Measurements from ENCODE around the gene ALOX5AP.

ALOX5AP gene

GRCh38 chr13:30790592-30790991 is 55.2 kb downstream of the ALOX5AP start:
- Histone ChIP-seq H3K36me3 (ENCODE audit: control insufficient read depth, insufficient read depth, low read length) (no peaks in the 10 kb centered on the region), H3K27ac (ENCODE audit: low read depth, low read length) (no peak overlapping the region), H3K9me3 (ENCODE audit: control insufficient read depth, insufficient read depth, low read depth, low read length) (no peaks in the 10 kb centered on the region), H3K4me3 (ENCODE audit: low read depth, low read length) (no peak overlapping the region), H3K27me3 (ENCODE audit: control insufficient read depth, insufficient read depth, low read length) (no peaks in the 10 kb centered on the region), H3K4me1 (ENCODE audit: control insufficient read depth, insufficient read depth, low read length) (peaks cover 13% of the 10 kb centered on the region; the same call in 1 of the 2 replicates), H3K9ac (ENCODE audit: low read length) (no peak overlapping the region)

GRCh38 chr13:30791354-30792001 is 56.1 kb downstream of the ALOX5AP start:
- H3K27ac ChIP-seq (ENCODE audit: low read depth, low read length), result no peak overlapping the region
- no peaks in the 10 kb centered on the region for H3K27me3 ChIP-seq (ENCODE audit: control insufficient read depth, insufficient read depth, low read length)
- H3K4me3 ChIP-seq (ENCODE audit: low read depth, low read length), result no peak overlapping the region
- H3K36me3 ChIP-seq (ENCODE audit: control insufficient read depth, insufficient read depth, low read length), result no peaks in the 10 kb centered on the region
- no peaks in the 10 kb centered on the region for H3K9me3 ChIP-seq (ENCODE audit: control insufficient read depth, insufficient read depth, low read depth, low read length)
- peaks cover 13% of the 10 kb centered on the region; the same call in 1 of the 2 replicates for H3K4me1 ChIP-seq (ENCODE audit: control insufficient read depth, insufficient read depth, low read length)
- no peak overlapping the region for H3K9ac ChIP-seq (ENCODE audit: low read length)

- H3K9me3 ChIP-seq (ENCODE audit: control insufficient read depth, insufficient read depth, low read depth, low read length), result no peaks in the 10 kb centered on the region
Observed at GRCh38 chr13:30792285-30793000, 57.1 kb downstream of the ALOX5AP start.

GRCh38 chr13:30796132-30796572 is 60.8 kb downstream of the ALOX5AP start:
- Histone ChIP-seq H3K9me3 (ENCODE audit: control insufficient read depth, insufficient read depth, low read depth, low read length) (no peaks in the 10 kb centered on the region), H3K4me3 (ENCODE audit: low read depth, low read length) (no peak overlapping the region), H3K36me3 (ENCODE audit: control insufficient read depth, insufficient read depth, low read length) (no peaks in the 10 kb centered on the region), H3K27ac (ENCODE audit: low read depth, low read length) (no peak overlapping the region), H3K4me1 (ENCODE audit: control insufficient read depth, insufficient read depth, low read length) (peaks cover 20% of the 10 kb centered on the region), H3K9ac (ENCODE audit: low read length) (no peak overlapping the region), H3K27me3 (ENCODE audit: control insufficient read depth, insufficient read depth, low read length) (no peaks in the 10 kb centered on the region)

More at GRCh38 chr13:30792285-30793000, 57.1 kb downstream of the ALOX5AP start:
- no peaks in the 10 kb centered on the region for H3K27me3 ChIP-seq (ENCODE audit: control insufficient read depth, insufficient read depth, low read length)
- H3K27ac ChIP-seq (ENCODE audit: low read depth, low read length), result no peak overlapping the region
- no peaks in the 10 kb centered on the region for H3K36me3 ChIP-seq (ENCODE audit: control insufficient read depth, insufficient read depth, low read length)
- no peak overlapping the region for H3K9ac ChIP-seq (ENCODE audit: low read length)
- H3K4me1 ChIP-seq (ENCODE audit: control insufficient read depth, insufficient read depth, low read length), result peaks cover 13% of the 10 kb centered on the region; the same call in 1 of the 2 replicates
- no peak overlapping the region for H3K4me3 ChIP-seq (ENCODE audit: low read depth, low read length)

- H3K4me1 ChIP-seq (ENCODE audit: control insufficient read depth, insufficient read depth, low read length), result peaks cover 17% of the 10 kb centered on the region
- no peaks in the 10 kb centered on the region for H3K9me3 ChIP-seq (ENCODE audit: control insufficient read depth, insufficient read depth, low read depth, low read length)
- H3K36me3 ChIP-seq (ENCODE audit: control insufficient read depth, insufficient read depth, low read length), result no peaks in the 10 kb centered on the region
- H3K27me3 ChIP-seq (ENCODE audit: control insufficient read depth, insufficient read depth, low read length), result no peaks in the 10 kb centered on the region
- no peak overlapping the region for H3K4me3 ChIP-seq (ENCODE audit: low read depth, low read length)
- no peak overlapping the region for H3K27ac ChIP-seq (ENCODE audit: low read depth, low read length)
- no peak overlapping the region for H3K9ac ChIP-seq (ENCODE audit: low read length)
Observed at GRCh38 chr13:30796631-30797601, 61.6 kb downstream of the ALOX5AP start.

GRCh38 chr13:30797847-30798535 is 62.6 kb downstream of the ALOX5AP start:
- Histone ChIP-seq H3K27ac (ENCODE audit: low read depth, low read length) (no peak overlapping the region), H3K4me1 (ENCODE audit: control insufficient read depth, insufficient read depth, low read length) (peaks cover 8% of the 10 kb centered on the region), H3K9ac (ENCODE audit: low read length) (no peak overlapping the region), H3K27me3 (ENCODE audit: control insufficient read depth, insufficient read depth, low read length) (no peaks in the 10 kb centered on the region), H3K4me3 (ENCODE audit: low read depth, low read length) (no peak overlapping the region), H3K36me3 (ENCODE audit: control insufficient read depth, insufficient read depth, low read length) (no peaks in the 10 kb centered on the region), H3K9me3 (ENCODE audit: control insufficient read depth, insufficient read depth, low read depth, low read length) (no peaks in the 10 kb centered on the region)

- Histone ChIP-seq H3K4me1 (ENCODE audit: control insufficient read depth, insufficient read depth, low read length) (peaks cover 10% of the 10 kb centered on the region), H3K9ac (ENCODE audit: low read length) (no peak overlapping the region), H3K27me3 (ENCODE audit: control insufficient read depth, insufficient read depth, low read length) (peaks cover 6% of the 10 kb centered on the region; the same call in 1 of the 2 replicates), H3K27ac (ENCODE audit: low read depth, low read length) (no peak overlapping the region), H3K36me3 (ENCODE audit: control insufficient read depth, insufficient read depth, low read length) (no peaks in the 10 kb centered on the region), H3K4me3 (ENCODE audit: low read depth, low read length) (no peak overlapping the region), H3K9me3 (ENCODE audit: control insufficient read depth, insufficient read depth, low read depth, low read length) (no peaks in the 10 kb centered on the region)
Observed at GRCh38 chr13:30798776-30799355, 63.5 kb downstream of the ALOX5AP start.

- H3K27me3 ChIP-seq (ENCODE audit: control insufficient read depth, insufficient read depth, low read length), result peaks cover 6% of the 10 kb centered on the region; the same call in 1 of the 2 replicates
- no peaks in the 10 kb centered on the region for H3K36me3 ChIP-seq (ENCODE audit: control insufficient read depth, insufficient read depth, low read length)
- no peak overlapping the region for H3K27ac ChIP-seq (ENCODE audit: low read depth, low read length)
- H3K4me1 ChIP-seq (ENCODE audit: control insufficient read depth, insufficient read depth, low read length), result peaks cover 10% of the 10 kb centered on the region
- no peak overlapping the region for H3K4me3 ChIP-seq (ENCODE audit: low read depth, low read length)
- H3K9me3 ChIP-seq (ENCODE audit: control insufficient read depth, insufficient read depth, low read depth, low read length), result no peaks in the 10 kb centered on the region
- H3K9ac ChIP-seq (ENCODE audit: low read length), result no peak overlapping the region
Observed at GRCh38 chr13:30799356-30799824, 64.0 kb downstream of the ALOX5AP start.

GRCh38 chr13:30800107-30800506 is 64.8 kb downstream of the ALOX5AP start:
- H3K27ac ChIP-seq (ENCODE audit: low read depth, low read length), result no peak overlapping the region
- peaks cover 10% of the 10 kb centered on the region for H3K4me1 ChIP-seq (ENCODE audit: control insufficient read depth, insufficient read depth, low read length)
- no peaks in the 10 kb centered on the region for H3K36me3 ChIP-seq (ENCODE audit: control insufficient read depth, insufficient read depth, low read length)
- no peak overlapping the region for H3K4me3 ChIP-seq (ENCODE audit: low read depth, low read length)
- H3K9ac ChIP-seq (ENCODE audit: low read length), result no peak overlapping the region
- no peaks in the 10 kb centered on the region for H3K9me3 ChIP-seq (ENCODE audit: control insufficient read depth, insufficient read depth, low read depth, low read length)
- peaks cover 6% of the 10 kb centered on the region; the same call in 1 of the 2 replicates for H3K27me3 ChIP-seq (ENCODE audit: control insufficient read depth, insufficient read depth, low read length)

- Histone ChIP-seq H3K4me1 (ENCODE audit: control insufficient read depth, insufficient read depth, low read length) (peaks cover 14% of the 10 kb centered on the region), H3K36me3 (ENCODE audit: control insufficient read depth, insufficient read depth, low read length) (no peaks in the 10 kb centered on the region), H3K9ac (ENCODE audit: low read length) (no peak overlapping the region), H3K27ac (ENCODE audit: low read depth, low read length) (no peak overlapping the region), H3K27me3 (ENCODE audit: control insufficient read depth, insufficient read depth, low read length) (peaks cover 6% of the 10 kb centered on the region; the same call in 1 of the 2 replicates), H3K4me3 (ENCODE audit: low read depth, low read length) (no peak overlapping the region), H3K9me3 (ENCODE audit: control insufficient read depth, insufficient read depth, low read depth, low read length) (no peaks in the 10 kb centered on the region)
Observed at GRCh38 chr13:30802501-30802900, 67.2 kb downstream of the ALOX5AP start.

Measured in HUES6 (cell line).